HG03097 (cell line): ENCODE measurements around the gene TMEM59.

Experiments
- ATAC-seq: cut with Tn5 transposase; IDR thresholded peaks from one replicate; pipeline ENCODE4 v1.9.1; 2021; ENCODE audit not compliant: unreplicated experiment, low FRiP score

The TMEM59 gene

GRCh38 chr1:53986458-53986857 lies 66.5 kb downstream of the TMEM59 start:
- no peak for ATAC-seq

- no peak for ATAC-seq
Measured at GRCh38 chr1:53984726-53985125, 68.3 kb downstream of the TMEM59 start.

DNA sequence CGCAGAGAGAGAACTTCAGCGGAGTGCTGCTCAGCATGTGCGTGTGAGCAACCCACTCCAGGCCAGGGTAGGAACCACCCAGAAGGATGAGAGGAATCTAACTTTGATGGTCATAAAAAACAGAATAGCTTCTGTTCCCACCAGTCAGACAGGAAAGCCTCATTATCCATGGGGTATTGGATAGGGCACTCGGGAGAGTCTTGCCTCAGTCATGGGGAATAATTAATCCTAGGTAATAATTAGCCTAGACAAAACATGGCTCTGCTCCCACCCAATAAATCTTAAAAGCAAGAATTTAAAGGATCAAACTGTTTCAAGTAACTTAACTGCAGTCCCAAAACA lies 70.3 kb downstream of the TMEM59 start:
- no peak for ATAC-seq

DNA sequence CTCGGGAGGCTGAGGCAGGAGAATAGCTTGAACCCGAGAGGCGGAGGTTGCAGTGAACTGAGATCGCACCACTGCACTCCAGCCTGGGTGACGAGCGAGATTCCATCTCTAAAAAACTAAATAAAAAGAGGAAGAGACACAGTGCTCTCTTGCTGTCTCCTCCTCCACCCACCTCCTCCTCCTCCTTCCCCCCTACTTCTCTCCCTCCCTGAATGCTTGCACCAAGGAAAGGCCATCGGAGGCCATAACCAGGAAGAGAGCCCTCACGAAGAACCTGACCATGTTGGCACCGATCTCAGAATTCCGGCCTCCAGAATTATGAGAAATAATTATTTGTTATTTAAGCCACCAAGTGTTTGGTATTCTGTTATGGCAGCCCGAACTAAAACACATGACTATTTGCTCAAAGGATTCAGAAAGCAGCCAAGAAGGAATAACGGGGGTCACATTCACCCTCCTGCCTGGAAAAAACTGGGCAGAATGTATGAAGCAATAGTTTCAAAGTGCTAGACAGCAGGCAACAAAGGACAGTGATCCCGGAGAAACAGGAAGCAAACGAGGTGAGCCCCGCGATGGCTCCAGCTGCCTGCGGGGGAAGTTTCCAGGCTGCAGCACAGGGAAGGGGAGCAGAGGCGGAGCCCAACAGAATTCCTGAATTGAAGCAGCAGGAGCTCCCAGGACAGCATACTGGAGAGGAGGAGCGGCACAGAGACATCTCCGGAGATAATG lies 70.8 kb downstream of the TMEM59 start:
- ATAC-seq = no peak

GRCh38 chr1:53981220-53981619 lies 71.8 kb downstream of the TMEM59 start:
- no peak for ATAC-seq

DNA sequence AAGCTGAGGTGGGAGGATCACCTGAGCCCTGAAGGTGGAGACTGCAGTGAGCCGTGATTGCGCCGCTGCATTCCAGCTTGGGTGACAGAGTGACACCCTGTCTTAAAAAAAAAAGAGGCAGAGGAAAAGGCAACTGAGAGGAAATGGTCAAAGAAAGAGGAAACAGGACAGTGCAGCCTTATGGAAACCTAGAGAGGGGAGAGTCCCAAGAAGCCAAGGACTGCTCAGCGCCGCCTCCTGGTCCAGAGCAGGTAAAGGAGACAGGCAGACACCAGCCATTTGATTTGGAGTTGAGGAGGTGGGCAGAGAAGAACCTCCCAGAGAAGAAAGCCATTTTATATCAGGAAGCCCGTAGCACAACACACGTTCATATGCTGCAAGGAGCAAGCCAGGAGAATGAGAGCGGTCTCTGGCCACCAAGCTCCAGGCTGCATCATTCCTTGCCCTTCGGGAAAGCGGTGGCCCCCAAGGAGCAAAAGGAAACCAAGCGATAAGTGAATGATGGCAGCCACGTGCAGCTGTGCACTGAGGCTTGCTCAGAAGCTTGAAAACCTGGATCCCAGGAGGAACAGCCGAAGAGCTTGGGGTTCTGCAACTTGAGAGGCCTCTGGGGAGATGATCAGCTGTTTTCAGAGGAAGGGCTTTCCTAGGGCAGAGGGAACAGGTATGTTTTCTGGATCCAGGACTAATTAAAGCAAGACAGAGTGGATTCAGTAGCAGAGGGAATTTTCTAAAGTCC lies 73.1 kb downstream of the TMEM59 start:
- ATAC-seq = no peak
